H7 (cell line): Measurements from ENCODE around the gene DDI1. TPM values are rescaled to one million over a fixed set of nuclear protein-coding genes. Genes with fewer than 3 reads are reported as not detected.
"Not testable (repeated sequence)": the region's sequence is repeated elsewhere in the genome, so short reads cannot be mapped to it uniquely, and the experiment has no call there.

Experiments used
- DNase-seq: peaks from one replicate; pipeline ENCODE4 v3.0.0; 2012
- H3K27me3 ChIP-seq: 2 replicates; pipeline ENCODE4 v1.6.0; 2011; ENCODE audit warnings: mild to moderate bottlenecking, low read length; ENCODE audit not compliant: control insufficient read depth, insufficient read depth
- H3K36me3 ChIP-seq: replicated peaks from 2 replicates; pipeline ENCODE4 v1.5.1; 2011; ENCODE audit warnings: low read length; ENCODE audit not compliant: control insufficient read depth, insufficient read depth
- H3K4me3 ChIP-seq: 2 replicates; pipeline ENCODE4 v1.5.1; 2011; ENCODE audit warnings: low read depth, mild to moderate bottlenecking, control low read depth, low read length, moderate library complexity; ENCODE audit not compliant: insufficient read depth
- total RNA-seq: library from RNA; depleted of rRNA; stranded (reverse); fragments of >200 nt; shearing (Covaris generic); gene quantifications from 2 replicates; pipeline ENCODE4 v1.2.3, GENCODE V29; 2014

The DDI1 gene
- total RNA-seq, 1 experiment from 2014 or later, result not detected

GRCh38 chr11:104011044-104011443 lies 25.4 kb upstream of the DDI1 start:
- DNase-seq, result no peak
- Histone ChIP-seq H3K4me3 (no peak overlapping the region), H3K27me3 (no peaks in the 10 kb centered on the region), H3K36me3 (no peaks in the 10 kb centered on the region)

DNA sequence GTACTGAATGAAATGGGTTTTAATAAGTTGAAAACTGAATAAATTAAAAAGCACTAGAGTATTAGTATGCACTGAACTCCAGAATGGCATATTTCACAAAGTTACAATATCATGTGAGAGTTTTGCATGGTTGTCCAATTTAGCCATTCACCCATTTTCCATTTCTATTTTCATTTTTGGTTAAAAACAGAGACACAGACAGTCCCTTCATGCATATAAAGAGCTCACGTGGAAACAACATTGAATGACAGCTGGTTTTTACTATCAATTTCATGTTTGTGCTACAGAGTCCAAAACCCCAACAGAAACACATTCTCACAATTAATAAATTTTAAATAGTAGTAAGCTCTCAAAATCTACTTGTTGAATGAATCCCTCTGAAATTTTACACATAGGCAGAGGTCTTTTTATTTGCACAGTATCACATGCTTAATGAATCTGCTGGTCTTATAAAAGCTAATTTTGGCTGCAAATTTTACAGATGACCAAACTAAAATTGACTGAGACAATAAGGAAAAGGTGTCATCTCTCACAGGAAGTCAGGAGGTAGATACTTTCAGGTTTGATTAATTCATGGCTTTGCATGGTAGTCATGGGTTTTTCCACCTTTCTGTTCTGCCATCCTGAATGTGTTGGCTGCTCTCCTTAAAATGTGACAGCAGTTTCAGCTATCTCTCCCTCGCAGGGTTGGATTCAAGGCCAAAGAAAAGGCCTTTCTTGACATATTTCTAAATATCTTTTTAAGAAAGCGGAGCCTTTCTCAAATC lies 20.6 kb upstream of the DDI1 start:
- Histone ChIP-seq H3K36me3 (no peaks in the 10 kb centered on the region), H3K4me3 (no peak overlapping the region), H3K27me3 (no peaks in the 10 kb centered on the region)
- no peak for DNase-seq

GRCh38 chr11:104024572-104024971 lies 11.9 kb upstream of the DDI1 start:
- DNase-seq, result no peak
- Histone ChIP-seq H3K36me3 (no peaks in the 10 kb centered on the region), H3K4me3 (no peak overlapping the region), H3K27me3 (no peaks in the 10 kb centered on the region)

DNA sequence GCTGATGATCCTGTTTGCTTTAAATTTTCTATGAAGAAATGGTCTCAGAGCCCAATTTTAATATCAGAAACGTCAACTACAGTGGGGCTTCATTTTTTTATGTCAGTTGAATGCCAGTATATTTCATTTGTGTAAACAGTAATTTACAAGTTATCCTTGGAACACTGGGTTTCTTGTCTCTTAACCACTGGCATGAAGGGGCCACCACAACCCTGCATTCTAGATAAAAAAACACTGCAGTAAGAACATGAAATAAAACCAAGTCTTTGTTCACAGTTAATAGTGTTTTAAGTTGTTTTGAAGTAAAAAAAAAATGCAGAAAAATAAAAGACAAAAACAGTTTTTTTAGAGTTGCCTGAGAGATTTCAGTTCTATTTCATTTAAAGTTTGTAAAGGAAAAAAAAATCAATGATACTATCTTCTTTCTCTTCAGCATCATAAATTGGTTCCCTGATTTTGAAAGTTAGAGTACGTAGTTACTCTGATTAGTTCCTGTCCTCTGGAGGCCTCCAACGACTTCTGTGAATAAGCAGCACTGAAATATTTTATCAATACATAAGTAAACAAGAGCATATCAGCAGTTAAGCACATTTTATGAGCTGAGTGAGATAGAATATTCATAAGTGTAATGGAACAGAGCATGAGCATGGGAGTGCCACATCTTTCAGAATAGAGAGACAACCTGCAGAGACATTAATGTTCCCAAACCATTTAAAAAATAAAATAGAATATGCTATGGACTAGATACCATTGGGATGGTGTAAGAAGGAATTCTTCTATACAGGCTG lies 7.8 kb upstream of the DDI1 start:
- DNase-seq, result no peak
- H3K27me3 ChIP-seq, result no peaks in the 10 kb centered on the region
- H3K4me3 ChIP-seq, result no peak overlapping the region
- no peaks in the 10 kb centered on the region for H3K36me3 ChIP-seq

- no peak overlapping the region for H3K4me3 ChIP-seq
- no peak for DNase-seq
- H3K27me3 ChIP-seq, result no peaks in the 10 kb centered on the region
- no peaks in the 10 kb centered on the region for H3K36me3 ChIP-seq
These were observed 3.3 kb upstream of the DDI1 start for GRCh38 chr11:104033134-104033533.

DNA sequence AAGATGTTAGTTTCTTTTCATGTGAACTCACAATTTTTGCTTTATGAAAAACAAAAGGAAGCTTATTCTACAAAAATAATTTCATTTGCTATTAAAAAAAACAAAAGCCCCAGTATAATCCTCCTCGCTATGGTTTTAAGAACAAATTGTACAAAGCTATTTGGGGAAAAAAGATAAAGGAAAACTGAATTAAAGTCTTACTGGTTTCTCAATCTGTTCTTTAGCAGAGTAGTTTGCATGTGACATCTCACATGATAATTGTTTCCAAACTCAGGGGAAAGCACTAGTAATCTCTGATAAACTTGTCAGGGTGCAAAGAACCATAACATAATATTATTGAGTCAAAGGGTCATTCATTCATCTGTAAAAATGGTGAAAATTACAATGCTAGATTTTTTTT lies 2.9 kb upstream of the DDI1 start:
- Histone ChIP-seq H3K36me3 (no peaks in the 10 kb centered on the region), H3K4me3 (no peak overlapping the region), H3K27me3 (no peaks in the 10 kb centered on the region)
- DNase-seq, result no peak

- Histone ChIP-seq H3K4me3 (no peak overlapping the region), H3K27me3 (no peaks in the 10 kb centered on the region), H3K36me3 (no peaks in the 10 kb centered on the region)
- no peak for DNase-seq
These were observed 555 bp downstream of the DDI1 start for GRCh38 chr11:104036995-104037394.

- no peak for DNase-seq
- Histone ChIP-seq H3K36me3 (no peaks in the 10 kb centered on the region), H3K27me3 (no peaks in the 10 kb centered on the region), H3K4me3 (no peak overlapping the region)
These were observed 5.4 kb downstream of the DDI1 start for GRCh38 chr11:104041792-104042191.

DNA sequence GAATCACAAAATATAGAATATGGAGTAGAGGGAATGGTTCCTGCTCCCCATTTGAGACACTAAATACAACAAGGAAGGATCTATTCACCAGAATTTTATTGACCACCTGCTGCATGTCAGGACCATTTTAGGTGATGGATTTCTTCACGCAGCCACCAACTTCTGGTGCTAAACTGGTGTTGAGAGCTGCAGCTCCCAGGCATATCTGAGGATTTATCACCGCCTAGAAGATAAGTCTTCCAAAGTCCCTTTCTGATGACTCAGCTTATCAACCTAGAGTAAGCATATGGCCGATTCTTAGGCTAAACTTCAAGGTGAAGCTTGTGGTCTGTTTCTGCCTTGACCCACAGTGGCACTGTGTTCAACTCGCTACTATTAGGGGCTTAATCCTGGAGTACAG lies 6.7 kb downstream of the DDI1 start:
- H3K36me3 ChIP-seq, result no peaks in the 10 kb centered on the region
- DNase-seq, result no peak
- H3K27me3 ChIP-seq, result no peaks in the 10 kb centered on the region
- no peak overlapping the region for H3K4me3 ChIP-seq

DNA sequence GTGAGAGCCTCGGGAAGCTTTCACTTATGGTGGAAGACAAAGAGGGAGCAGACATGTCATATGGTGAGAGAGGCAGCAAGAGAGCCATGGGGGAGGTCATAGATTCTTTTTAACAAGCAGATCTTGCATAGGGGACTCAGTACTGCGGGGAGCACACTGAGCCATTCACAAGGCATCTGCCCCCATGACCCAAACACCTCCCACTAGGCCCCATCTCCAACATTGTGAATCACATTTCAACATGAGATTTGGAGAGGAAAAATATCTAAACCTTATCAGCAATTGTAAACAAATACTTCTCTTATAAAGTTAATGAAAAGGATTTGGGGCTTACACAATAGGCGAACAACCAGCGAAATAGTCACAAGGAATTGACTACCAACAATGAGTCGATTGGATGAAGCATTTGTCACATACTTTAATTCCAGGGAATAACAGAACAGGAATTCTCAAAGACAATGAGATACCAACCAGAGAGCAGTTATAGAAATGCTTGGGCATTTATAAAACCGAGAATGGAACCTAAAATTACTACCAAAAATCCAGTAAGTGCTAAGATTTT lies 7.3 kb downstream of the DDI1 start:
- no peaks in the 10 kb centered on the region for H3K27me3 ChIP-seq
- no peaks in the 10 kb centered on the region for H3K36me3 ChIP-seq
- H3K4me3 ChIP-seq, result no peak overlapping the region
- DNase-seq, result no peak

DNA sequence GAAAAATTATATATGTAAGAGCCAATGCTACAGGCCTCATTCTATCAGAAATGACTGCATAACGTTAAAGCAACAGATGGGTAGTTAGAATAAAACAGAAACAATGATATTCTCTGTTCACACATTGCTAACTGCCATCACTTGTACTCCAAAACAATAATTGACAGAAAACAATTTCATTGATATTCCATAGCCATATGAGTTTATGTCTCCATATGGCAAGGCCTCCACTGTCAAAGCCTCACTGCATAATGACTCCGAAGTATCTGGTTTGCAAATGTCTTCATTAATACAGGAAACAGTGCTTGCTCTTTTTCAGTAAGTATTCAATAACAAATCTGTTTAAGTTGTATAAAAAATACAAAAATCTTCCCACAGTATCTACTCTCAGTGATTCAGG lies 9.9 kb downstream of the DDI1 start:
- no peaks in the 10 kb centered on the region for H3K27me3 ChIP-seq
- no peaks in the 10 kb centered on the region for H3K36me3 ChIP-seq
- no peak overlapping the region for H3K4me3 ChIP-seq
- DNase-seq, result no peak

DNA sequence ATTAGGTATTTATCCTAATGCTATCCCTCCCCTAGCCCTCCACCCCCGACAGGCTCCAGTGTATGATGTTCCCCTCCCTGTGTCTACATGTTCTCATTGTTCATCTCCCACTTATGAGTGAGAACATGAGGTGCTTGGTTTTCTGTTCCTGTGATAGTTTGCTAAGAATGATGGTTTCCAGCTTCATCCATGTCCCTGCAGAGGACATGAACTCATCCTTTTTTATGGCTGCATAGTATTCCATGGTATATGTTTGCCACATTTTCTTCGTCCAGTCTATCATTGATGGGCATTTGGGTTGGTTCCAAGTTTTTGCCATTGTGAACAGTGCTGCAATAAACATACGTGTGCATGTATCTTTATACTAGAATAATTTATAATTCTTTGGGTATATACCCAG lies 10.4 kb downstream of the DDI1 start:
- H3K27me3 ChIP-seq, result not testable (repeated sequence)

DNA sequence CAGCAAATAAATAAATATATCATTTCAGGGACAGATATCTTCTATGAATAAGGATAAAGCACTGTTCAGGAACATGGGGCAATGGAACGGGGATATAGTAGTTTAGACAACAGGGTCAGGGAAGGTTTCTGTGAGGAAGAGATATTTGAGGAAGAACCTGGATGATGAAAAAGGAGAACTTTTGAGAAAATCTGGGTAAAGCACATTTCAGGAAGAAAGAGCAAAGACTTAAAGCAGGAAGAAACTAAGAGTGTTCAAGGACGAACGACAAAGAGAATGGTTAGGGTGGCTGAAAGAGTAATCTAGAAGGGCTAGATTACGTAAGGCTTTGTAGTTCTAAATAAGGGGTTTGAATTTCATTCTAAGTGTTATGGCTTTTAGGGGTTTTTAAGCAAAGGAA lies 12.7 kb downstream of the DDI1 start:
- no peaks in the 10 kb centered on the region for H3K27me3 ChIP-seq
- H3K4me3 ChIP-seq, result no peak overlapping the region
- H3K36me3 ChIP-seq, result no peaks in the 10 kb centered on the region
- DNase-seq, result no peak

More for the DNA sequence above, 10.4 kb downstream of the DDI1 start:
- not testable (repeated sequence) for H3K4me3 ChIP-seq, DNase-seq, H3K36me3 ChIP-seq

DNA sequence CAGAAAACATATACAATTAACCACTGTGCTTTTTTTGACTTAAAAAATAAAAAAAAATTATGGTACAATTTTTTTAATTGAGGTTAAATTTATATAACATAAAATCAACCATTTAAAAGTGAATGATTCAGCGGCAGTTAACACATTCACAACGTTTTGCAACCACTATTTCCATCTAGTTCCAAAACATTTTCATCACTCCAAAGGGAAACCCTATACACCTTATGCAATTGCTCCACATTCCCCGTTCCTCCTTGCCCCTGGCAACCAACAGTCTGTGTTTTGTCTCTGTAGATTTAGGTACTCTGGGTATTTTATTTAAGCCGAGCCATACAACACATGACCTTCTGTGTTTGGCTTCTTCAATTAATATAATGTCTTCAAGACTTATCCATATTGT lies 15.3 kb downstream of the DDI1 start:
- DNase-seq, result no peak
- Histone ChIP-seq H3K4me3 (no peak overlapping the region), H3K36me3 (no peaks in the 10 kb centered on the region), H3K27me3 (no peaks in the 10 kb centered on the region)
